Measurements from ENCODE around the gene FRMD7. TPM values are rescaled to one million over a fixed set of nuclear protein-coding genes. Genes with fewer than 3 reads are reported as not detected.

The FRMD7 gene
- total RNA-seq, 1 experiment from 2014 or later = not detected

- no peak for TF ChIP-seq MXD4 (CRISPR knock-in tag; IDR thresholded peaks at IDR 0.05; ENCODE audit: borderline replicate concordance)
- TF ChIP-seq E2F5 (CRISPR knock-in tag; IDR thresholded peaks at IDR 0.05) = no peak
- no peak for TF ChIP-seq CTCF (IDR thresholded peaks at IDR 0.05)
Measured at GRCh38 chrX:132085786-132086185, 42.0 kb downstream of the FRMD7 start (continued).

GRCh38 chrX:132077912-132078311 is 49.9 kb downstream of the FRMD7 start:
- TF ChIP-seq MYBL2 (CRISPR knock-in tag; IDR thresholded peaks at IDR 0.05) (no peak), OVOL2 (CRISPR knock-in tag; IDR thresholded peaks at IDR 0.05; ENCODE audit: borderline replicate concordance) (no peak)
- DNase-seq (ENCODE audit: low spot score) (no peak), ATAC-seq (no peak)
- POLR2A ChIA-PET = no interaction called here
- CTCF ChIA-PET = interaction anchor here (1.9 kb wide), 1 partner anchor 15 kb away, joined by 7 read pairs; no protein-coding TSS in a partner anchor
- H3K36me3 Mint-ChIP-seq = no peaks in the 10 kb centered on the region
- H3K9me3 Mint-ChIP-seq = no peaks in the 10 kb centered on the region
- no peaks in the 10 kb centered on the region for H3K27me3 Mint-ChIP-seq (ENCODE audit: low read depth)
- H3K4me1 Mint-ChIP-seq = no peaks in the 10 kb centered on the region; the same call in 1 of the 2 replicates
- H3K4me3 Mint-ChIP-seq = no peak overlapping the region
- no peak overlapping the region for H3K27ac Mint-ChIP-seq

GRCh38 chrX:132077414-132077813 is 50.4 kb downstream of the FRMD7 start:
- no peaks in the 10 kb centered on the region; the same call in 1 of the 2 replicates for H3K4me1 Mint-ChIP-seq
- H3K27me3 Mint-ChIP-seq (ENCODE audit: low read depth) = no peaks in the 10 kb centered on the region
- H3K9me3 Mint-ChIP-seq = no peaks in the 10 kb centered on the region
- TF ChIP-seq ZNF263 (CRISPR knock-in tag; IDR thresholded peaks at IDR 0.05; ENCODE audit: low read depth) (no peak), ARID4B (CRISPR knock-in tag; IDR thresholded peaks at IDR 0.05; ENCODE audit: borderline replicate concordance) (no peak), MXD4 (CRISPR knock-in tag; IDR thresholded peaks at IDR 0.05; ENCODE audit: borderline replicate concordance) (no peak)
- CTCF ChIA-PET = no interaction called here
- DNase-seq (ENCODE audit: low spot score) = no peak
- no peak overlapping the region for H3K4me3 Mint-ChIP-seq
- no peak for ATAC-seq
- H3K36me3 Mint-ChIP-seq = peaks cover 2% of the 10 kb centered on the region
- H3K27ac Mint-ChIP-seq = no peak overlapping the region
- POLR2A ChIA-PET = no interaction called here

- no peaks in the 10 kb centered on the region for H3K4me1 Mint-ChIP-seq
- no peak for DNase-seq (ENCODE audit: low spot score)
- ChIA-PET POLR2A (no interaction called here), CTCF (interaction anchor here (1.1 to 1.7 kb wide), 3 partner anchors 17 to 230 kb away, joined by 4 to 7 read pairs (median 5); no protein-coding TSS in a partner anchor)
- H3K27ac Mint-ChIP-seq = no peak overlapping the region
- no peaks in the 10 kb centered on the region for H3K9me3 Mint-ChIP-seq
- no peak for ATAC-seq
- no peak overlapping the region for H3K4me3 Mint-ChIP-seq
- peaks cover 19% of the 10 kb centered on the region for H3K36me3 Mint-ChIP-seq
- H3K27me3 Mint-ChIP-seq (ENCODE audit: low read depth) = no peaks in the 10 kb centered on the region
- TF ChIP-seq NR3C1 (CRISPR knock-in tag; conservative IDR thresholded peaks at IDR 0.05; ENCODE audit: low read depth) = no peak
- TF ChIP-seq ZNF219 (CRISPR knock-in tag; IDR thresholded peaks at IDR 0.05; ENCODE audit: borderline replicate concordance) = no peak
- TF ChIP-seq ATF1 (CRISPR knock-in tag; IDR thresholded peaks at IDR 0.05) = no peak
- TF ChIP-seq TCF7 (CRISPR knock-in tag; IDR thresholded peaks at IDR 0.05; ENCODE audit: low read depth) = no peak
- no peak for TF ChIP-seq HMGA2 (CRISPR knock-in tag; IDR thresholded peaks at IDR 0.05)
- no peak for TF ChIP-seq RELA (CRISPR knock-in tag; IDR thresholded peaks at IDR 0.05; ENCODE audit: borderline replicate concordance)
- TF ChIP-seq SMAD4 (CRISPR knock-in tag; IDR thresholded peaks at IDR 0.05) = no peak
- no peak for TF ChIP-seq JAZF1 (CRISPR knock-in tag; IDR thresholded peaks at IDR 0.05)
- TF ChIP-seq FOXP4 (CRISPR knock-in tag; IDR thresholded peaks at IDR 0.05) = no peak
- no peak for TF ChIP-seq ZNF425 (CRISPR knock-in tag; conservative IDR thresholded peaks at IDR 0.05)
- TF ChIP-seq ATF2 (CRISPR knock-in tag; IDR thresholded peaks at IDR 0.05; ENCODE audit: borderline replicate concordance, low read depth) = no peak
Measured at GRCh38 chrX:132071254-132071653, 56.6 kb downstream of the FRMD7 start.

All from WTC11 (cell line).